Measurements from ENCODE around the gene APOBR.
A peak's percentile ranks its signal among the peaks of the same experiment; 100 is the strongest.
"Not testable (repeated sequence)": the region's sequence is repeated elsewhere in the genome, so short reads cannot be mapped to it uniquely, and the experiment has no call there.

APOBR gene

GRCh38 chr16:28494121-28494851 is at the start of gene APOBR:
Gene APOBR, plus strand, starts transcription at chr16:28494643. Its CDS starts 39 bp downstream, at chr16:28494682.
- no peak for DNase-seq

- not testable (repeated sequence) for DNase-seq
These were observed 48.1 kb upstream of the APOBR start for GRCh38 chr16:28446388-28446787.

- not testable (repeated sequence) for DNase-seq
These were observed 47.4 kb upstream of the APOBR start for GRCh38 chr16:28447081-28447480.

GRCh38 chr16:28473714-28474265 is 20.7 kb upstream of the APOBR start:
- no peak for DNase-seq

- DNase-seq: no peak
These were observed 19.2 kb upstream of the APOBR start for GRCh38 chr16:28475221-28475620.

GRCh38 chr16:28477311-28477920 is 17.0 kb upstream of the APOBR start:
- no peak for DNase-seq

- DNase-seq: no peak
These were observed 15.8 kb upstream of the APOBR start for GRCh38 chr16:28478506-28479180.

GRCh38 chr16:28482026-28482425 is 12.4 kb upstream of the APOBR start:
- no peak for DNase-seq

GRCh38 chr16:28483361-28483760 is 11.1 kb upstream of the APOBR start:
- not testable (repeated sequence) for DNase-seq

- DNase-seq: no peak
These were observed 8.2 kb upstream of the APOBR start for GRCh38 chr16:28486266-28486665.

GRCh38 chr16:28491230-28491969 is 3.0 kb upstream of the APOBR start:
- no peak for DNase-seq

GRCh38 chr16:28491970-28492474 is 2.4 kb upstream of the APOBR start, which contains the start of gene CLN3:
Gene CLN3, minus strand, starts transcription at chr16:28492074. Its CDS starts 315 bp downstream, at chr16:28491759.
- DNase-seq: peak; percentile 99

GRCh38 chr16:28492511-28492910 is 1.9 kb upstream of the APOBR start:
- DNase-seq: no peak

GRCh38 chr16:28495098-28495793 is 803 bp downstream of the APOBR start:
- DNase-seq: no peak

- DNase-seq: no peak
These were observed 1.6 kb downstream of the APOBR start for GRCh38 chr16:28495795-28496749.

GRCh38 chr16:28496844-28497243 is 2.4 kb downstream of the APOBR start:
- no peak for DNase-seq

- DNase-seq: no peak
These were observed 2.9 kb downstream of the APOBR start for GRCh38 chr16:28497386-28497785.

- no peak for DNase-seq
These were observed 3.6 kb downstream of the APOBR start for GRCh38 chr16:28497861-28498599.

GRCh38 chr16:28498666-28499381 is 4.4 kb downstream of the APOBR start:
- DNase-seq: no peak
